DND-41 (cell line): ENCODE data around the gene NUP88.

ENCODE experiments used
- ATAC-seq: fragments of 200-7000 bp; cut with Tn5 transposase; 3 replicates; pipeline ENCODE4 v1.9.1; 2021; ENCODE audit warnings: low read depth; ENCODE audit not compliant: insufficient read depth
- DNase-seq: peaks from one replicate; pipeline ENCODE4 v3.0.0-alpha.2; 2020
- H2AFZ ChIP-seq: 2 replicates; pipeline ENCODE4 v1.6.0; 2012; ENCODE audit warnings: low read depth, low read length
- H3K27ac ChIP-seq: 2 replicates; pipeline ENCODE4 v1.5.1; 2012; ENCODE audit warnings: low read length, inconsistent platforms
- H3K27me3 ChIP-seq: fragments of 200-600 bp; sonication (generic); 2 replicates; pipeline ENCODE4 v1.6.0; 2012; ENCODE audit warnings: low read length, mild to moderate bottlenecking, inconsistent platforms; ENCODE audit not compliant: insufficient read depth, poor library complexity
- H3K36me3 ChIP-seq: 2 replicates; pipeline ENCODE4 v1.5.1; 2012; ENCODE audit warnings: low read length, inconsistent platforms; ENCODE audit not compliant: insufficient read depth
- H3K4me1 ChIP-seq: 2 replicates; pipeline ENCODE4 v1.5.1; 2012; ENCODE audit warnings: mild to moderate bottlenecking, low read length; ENCODE audit not compliant: insufficient read depth
- H3K4me2 ChIP-seq: 2 replicates; pipeline ENCODE4 v1.6.0; 2012; ENCODE audit warnings: mild to moderate bottlenecking, moderate library complexity, low read length, inconsistent platforms; ENCODE audit not compliant: insufficient read depth
- H3K4me3 ChIP-seq, 2 experiments: fragments of 200-600 bp in 1 of 2; shearing (Covaris generic) in 1 of 2; 2 replicates each; pipeline ENCODE4 v1.5.1; 2012 to 2016; ENCODE audit warnings: inconsistent platforms in 2 of 2, low read length in 2 of 2, mild to moderate bottlenecking in 2 of 2, low read depth in 1 of 2, moderate library complexity in 1 of 2
- H3K79me2 ChIP-seq: 2 replicates; pipeline ENCODE4 v1.6.0; 2012; ENCODE audit warnings: low read length, inconsistent platforms; ENCODE audit not compliant: insufficient read depth
- H3K9ac ChIP-seq: 2 replicates; pipeline ENCODE4 v1.6.0; 2012; ENCODE audit warnings: low read depth, mild to moderate bottlenecking, inconsistent platforms, low read length, moderate library complexity
- H3K9me3 ChIP-seq: 2 replicates; pipeline ENCODE4 v1.5.1; 2012; ENCODE audit warnings: low read length, moderate library complexity, mild to moderate bottlenecking, inconsistent platforms; ENCODE audit not compliant: insufficient read depth, severe bottlenecking
- H4K20me1 ChIP-seq: 2 replicates; pipeline ENCODE4 v1.6.0; 2012; ENCODE audit warnings: low read length; ENCODE audit not compliant: insufficient read depth
- EZH2 ChIP-seq: IDR thresholded peaks from 3 replicates; pipeline ENCODE4 v1.6.1; 2012; ENCODE audit warnings: borderline replicate concordance, low read depth, mild to moderate bottlenecking, moderate library complexity, low read length, inconsistent platforms; ENCODE audit not compliant: severe bottlenecking
- TF ChIP-seq, protein P1 (sequence below): IDR thresholded peaks from 2 replicates; pipeline ENCODE4 v1.5.1; 2012; ENCODE audit warnings: borderline replicate concordance, low read length, moderate library complexity, mild to moderate bottlenecking; ENCODE audit not compliant: poor library complexity, severe bottlenecking; ENCODE audit errors: extremely low read depth

NUP88 gene

DNA sequence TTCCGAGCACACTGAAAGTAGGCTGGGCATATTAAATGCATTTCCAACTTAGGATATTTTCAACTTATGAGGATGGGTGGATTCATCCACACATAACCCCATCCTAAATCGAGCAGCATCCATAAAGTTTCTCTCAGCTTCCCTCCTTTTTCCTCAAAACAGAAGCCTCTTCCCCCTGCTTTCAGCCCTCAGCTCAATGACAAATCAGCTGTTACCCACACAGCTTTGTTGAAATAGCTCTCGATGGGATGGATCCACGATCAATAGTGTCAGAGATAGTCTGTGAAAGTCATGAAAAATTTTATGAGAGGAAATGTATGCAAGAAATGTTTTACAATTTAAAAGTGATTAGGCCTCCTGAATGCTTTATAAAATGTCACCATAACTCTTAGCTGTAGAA is 46.8 kb upstream of the NUP88 start:
- no peak for ATAC-seq
- H3K79me2 ChIP-seq: peaks cover 68% of the 10 kb centered on the region
- H3K4me3 ChIP-seq: peak overlapping the region in 1 of 2 experiments; percentile 96; a peak in 1 of 4 replicates
- peak overlapping the region; percentile 67; the same call in 1 of the 2 replicates for H3K4me2 ChIP-seq
- peaks cover 37% of the 10 kb centered on the region for H3K36me3 ChIP-seq
- DNase-seq: no peak
- H3K27me3 ChIP-seq: no peaks in the 10 kb centered on the region
- H3K27ac ChIP-seq: no peak overlapping the region
- H3K9me3 ChIP-seq: no peaks in the 10 kb centered on the region
- peaks cover 43% of the 10 kb centered on the region; the same call in 1 of the 2 replicates for H4K20me1 ChIP-seq
- no peak overlapping the region for H2AFZ ChIP-seq
- peaks cover 35% of the 10 kb centered on the region for H3K4me1 ChIP-seq
- peak overlapping the region; percentile 84; the same call in 1 of the 2 replicates for H3K9ac ChIP-seq
- TF ChIP-seq, protein P1, sequence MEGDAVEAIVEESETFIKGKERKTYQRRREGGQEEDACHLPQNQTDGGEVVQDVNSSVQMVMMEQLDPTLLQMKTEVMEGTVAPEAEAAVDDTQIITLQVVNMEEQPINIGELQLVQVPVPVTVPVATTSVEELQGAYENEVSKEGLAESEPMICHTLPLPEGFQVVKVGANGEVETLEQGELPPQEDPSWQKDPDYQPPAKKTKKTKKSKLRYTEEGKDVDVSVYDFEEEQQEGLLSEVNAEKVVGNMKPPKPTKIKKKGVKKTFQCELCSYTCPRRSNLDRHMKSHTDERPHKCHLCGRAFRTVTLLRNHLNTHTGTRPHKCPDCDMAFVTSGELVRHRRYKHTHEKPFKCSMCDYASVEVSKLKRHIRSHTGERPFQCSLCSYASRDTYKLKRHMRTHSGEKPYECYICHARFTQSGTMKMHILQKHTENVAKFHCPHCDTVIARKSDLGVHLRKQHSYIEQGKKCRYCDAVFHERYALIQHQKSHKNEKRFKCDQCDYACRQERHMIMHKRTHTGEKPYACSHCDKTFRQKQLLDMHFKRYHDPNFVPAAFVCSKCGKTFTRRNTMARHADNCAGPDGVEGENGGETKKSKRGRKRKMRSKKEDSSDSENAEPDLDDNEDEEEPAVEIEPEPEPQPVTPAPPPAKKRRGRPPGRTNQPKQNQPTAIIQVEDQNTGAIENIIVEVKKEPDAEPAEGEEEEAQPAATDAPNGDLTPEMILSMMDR: no peak
- no peak for TF ChIP-seq EZH2

DNA sequence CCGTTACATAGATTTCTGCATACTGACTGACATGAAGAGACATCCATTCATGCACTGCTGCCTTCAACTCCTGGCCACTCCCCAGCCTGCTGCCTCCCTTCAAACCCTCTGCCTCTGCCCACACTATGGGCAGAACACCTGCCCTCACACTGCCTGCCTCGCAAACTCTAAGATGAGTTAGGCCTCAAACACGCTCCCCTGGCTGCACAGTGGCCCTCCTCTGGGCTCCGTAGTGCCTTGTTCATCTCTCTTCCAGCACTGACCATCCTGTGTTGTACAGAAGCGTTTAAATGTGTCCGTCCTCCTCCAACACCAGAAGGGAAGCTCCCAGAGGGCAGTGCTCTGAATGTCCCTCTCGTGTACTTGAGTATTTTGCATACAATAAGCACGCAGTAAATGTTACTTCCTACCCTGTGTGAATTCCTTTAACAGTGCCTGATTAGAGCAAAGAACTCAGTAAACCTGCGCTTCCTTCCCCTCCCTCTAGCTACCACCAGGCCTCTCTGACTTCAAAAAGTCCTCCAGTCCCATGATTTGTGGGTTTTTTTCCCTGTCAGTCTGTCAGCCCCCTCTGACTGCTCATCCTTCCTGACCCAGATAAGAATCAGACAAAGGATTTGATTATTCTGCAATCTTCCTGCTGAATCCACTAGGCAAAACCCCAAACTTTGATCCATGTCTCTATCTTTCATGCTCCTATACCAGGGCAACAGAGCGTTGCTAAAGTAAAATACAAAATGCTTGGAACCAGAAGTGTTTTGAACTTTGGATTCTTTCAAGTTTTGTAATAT is 45.5 kb upstream of the NUP88 start:
- Histone ChIP-seq H3K4me2 (peak overlapping the region; percentile 67; the same call in 1 of the 2 replicates), H3K4me3 (peak overlapping the region in 1 of 2 experiments; percentile 17; a peak in 1 of 4 replicates), H3K4me1 (peaks cover 35% of the 10 kb centered on the region), H3K9ac (no peak overlapping the region), H4K20me1 (peaks cover 43% of the 10 kb centered on the region; the same call in 1 of the 2 replicates), H3K27ac (no peak overlapping the region), H3K9me3 (no peaks in the 10 kb centered on the region), H2AFZ (no peak overlapping the region), H3K79me2 (peaks cover 68% of the 10 kb centered on the region), H3K36me3 (peaks cover 48% of the 10 kb centered on the region), H3K27me3 (no peaks in the 10 kb centered on the region)
- TF ChIP-seq, protein P1: no peak
- no peak for TF ChIP-seq EZH2
- DNase-seq (no peak), ATAC-seq (no peak)

DNA sequence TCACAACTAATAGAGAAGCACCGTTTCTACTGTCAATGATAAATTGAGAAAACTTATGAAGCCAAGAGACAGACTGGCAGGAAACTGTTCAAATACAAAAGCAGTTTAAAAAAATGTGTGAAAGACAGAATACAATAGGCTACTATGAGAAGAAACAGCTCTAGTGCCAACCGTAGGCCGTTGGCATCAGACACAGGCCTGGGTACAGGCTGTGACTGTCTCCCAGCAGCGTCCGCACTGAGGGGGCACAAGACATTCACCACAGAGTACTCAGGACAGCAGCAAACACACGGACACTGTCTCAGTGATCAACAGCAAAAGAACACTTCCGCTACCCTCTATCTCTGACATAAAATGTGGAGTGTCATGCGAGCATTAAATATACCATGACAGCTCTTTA is 27.3 kb upstream of the NUP88 start:
- Histone ChIP-seq H3K4me2 (no peak overlapping the region), H3K9me3 (no peaks in the 10 kb centered on the region), H3K4me1 (no peaks in the 10 kb centered on the region), H3K27me3 (no peaks in the 10 kb centered on the region), H2AFZ (no peak overlapping the region), H3K79me2 (peaks cover 7% of the 10 kb centered on the region; the same call in 1 of the 2 replicates), H3K9ac (no peak overlapping the region), H3K27ac (no peak overlapping the region), H4K20me1 (peaks cover 6% of the 10 kb centered on the region; the same call in 1 of the 2 replicates), H3K4me3 (no peak overlapping the region), H3K36me3 (peaks cover 86% of the 10 kb centered on the region)
- DNase-seq (no peak), ATAC-seq (no peak)
- no peak for TF ChIP-seq EZH2
- TF ChIP-seq, protein P1: no peak
